ENCODE data around the gene DUSP18.

DNA sequence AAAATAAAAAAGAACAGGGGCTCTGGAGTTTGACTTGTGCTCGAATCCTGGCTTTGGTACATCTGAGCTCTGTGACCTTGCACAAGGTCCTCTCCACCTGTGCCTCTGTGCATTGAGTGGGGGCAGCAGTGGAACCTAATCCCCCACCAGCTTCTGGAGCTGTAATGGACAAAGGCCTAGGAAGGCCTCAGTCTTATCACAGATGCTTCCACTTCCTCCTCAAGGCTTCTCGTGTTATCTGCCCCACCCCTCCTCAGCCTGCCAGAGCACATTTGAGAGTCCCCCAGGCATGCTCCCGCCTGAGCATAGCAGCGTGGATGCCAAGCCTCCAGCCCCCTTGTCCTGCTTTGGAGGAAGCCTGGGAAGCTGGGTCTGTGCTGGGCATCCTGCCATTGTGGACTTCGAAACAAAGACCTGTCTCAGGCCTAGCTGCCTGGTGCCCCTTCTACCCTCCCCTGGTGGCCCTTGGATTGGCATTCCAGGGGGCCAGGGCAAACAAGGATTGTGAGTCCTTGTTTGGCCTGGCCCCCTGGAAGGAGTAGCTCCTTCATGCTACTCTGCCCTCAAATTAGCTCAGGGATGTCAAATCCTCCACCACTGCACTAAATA lies 17.1 kb downstream of the DUSP18 start:
- TF ChIP-seq CTCF (IDR thresholded peaks at IDR 0.05) (no peak), POLR2A (IDR thresholded peaks at IDR 0.05) (no peak)

All from lower leg skin (tissue), 3 donors.